ENCODE results near the gene PLEKHA4.
"Not testable (repeated sequence)": the region's sequence is repeated elsewhere in the genome, so short reads cannot be mapped to it uniquely, and the experiment has no call there.

The PLEKHA4 gene, protein sequence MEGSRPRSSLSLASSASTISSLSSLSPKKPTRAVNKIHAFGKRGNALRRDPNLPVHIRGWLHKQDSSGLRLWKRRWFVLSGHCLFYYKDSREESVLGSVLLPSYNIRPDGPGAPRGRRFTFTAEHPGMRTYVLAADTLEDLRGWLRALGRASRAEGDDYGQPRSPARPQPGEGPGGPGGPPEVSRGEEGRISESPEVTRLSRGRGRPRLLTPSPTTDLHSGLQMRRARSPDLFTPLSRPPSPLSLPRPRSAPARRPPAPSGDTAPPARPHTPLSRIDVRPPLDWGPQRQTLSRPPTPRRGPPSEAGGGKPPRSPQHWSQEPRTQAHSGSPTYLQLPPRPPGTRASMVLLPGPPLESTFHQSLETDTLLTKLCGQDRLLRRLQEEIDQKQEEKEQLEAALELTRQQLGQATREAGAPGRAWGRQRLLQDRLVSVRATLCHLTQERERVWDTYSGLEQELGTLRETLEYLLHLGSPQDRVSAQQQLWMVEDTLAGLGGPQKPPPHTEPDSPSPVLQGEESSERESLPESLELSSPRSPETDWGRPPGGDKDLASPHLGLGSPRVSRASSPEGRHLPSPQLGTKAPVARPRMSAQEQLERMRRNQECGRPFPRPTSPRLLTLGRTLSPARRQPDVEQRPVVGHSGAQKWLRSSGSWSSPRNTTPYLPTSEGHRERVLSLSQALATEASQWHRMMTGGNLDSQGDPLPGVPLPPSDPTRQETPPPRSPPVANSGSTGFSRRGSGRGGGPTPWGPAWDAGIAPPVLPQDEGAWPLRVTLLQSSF

GRCh38 chr19:48868114-48868886, at the start of gene PLEKHA4:
PLEKHA4 (minus strand) TSS chr19:48868617; CDS start chr19:48867620, 997 bp downstream.
- DNase-seq (ENCODE audit: low spot score) = peak; percentile 71

DNA sequence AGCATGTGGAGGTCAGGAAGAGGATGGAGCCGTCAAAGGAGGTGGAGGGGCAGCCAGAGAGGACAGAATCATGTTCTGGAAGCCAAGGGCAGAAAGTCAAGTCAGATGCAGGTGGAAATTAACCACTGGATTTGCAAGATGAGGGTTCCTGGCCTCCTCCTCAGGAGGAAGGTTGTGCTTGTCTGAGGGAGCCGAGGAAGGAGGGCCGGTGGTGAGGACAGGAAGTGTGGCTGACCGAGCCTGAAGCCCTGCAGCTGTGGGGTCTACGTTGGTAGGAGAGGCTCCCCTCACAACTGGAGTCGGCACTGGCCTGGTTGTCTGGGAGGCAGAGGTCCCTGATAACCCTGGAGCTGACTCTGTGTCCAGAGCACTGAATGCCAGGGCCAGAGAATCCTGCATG, 49.7 kb upstream of the PLEKHA4 start:
- no peak for DNase-seq (ENCODE audit: low spot score)

GRCh38 chr19:48915757-48916156, 47.3 kb upstream of the PLEKHA4 start:
- DNase-seq (ENCODE audit: low spot score) = no peak

GRCh38 chr19:48914181-48914580, 45.8 kb upstream of the PLEKHA4 start:
- DNase-seq (ENCODE audit: low spot score) = no peak

DNA sequence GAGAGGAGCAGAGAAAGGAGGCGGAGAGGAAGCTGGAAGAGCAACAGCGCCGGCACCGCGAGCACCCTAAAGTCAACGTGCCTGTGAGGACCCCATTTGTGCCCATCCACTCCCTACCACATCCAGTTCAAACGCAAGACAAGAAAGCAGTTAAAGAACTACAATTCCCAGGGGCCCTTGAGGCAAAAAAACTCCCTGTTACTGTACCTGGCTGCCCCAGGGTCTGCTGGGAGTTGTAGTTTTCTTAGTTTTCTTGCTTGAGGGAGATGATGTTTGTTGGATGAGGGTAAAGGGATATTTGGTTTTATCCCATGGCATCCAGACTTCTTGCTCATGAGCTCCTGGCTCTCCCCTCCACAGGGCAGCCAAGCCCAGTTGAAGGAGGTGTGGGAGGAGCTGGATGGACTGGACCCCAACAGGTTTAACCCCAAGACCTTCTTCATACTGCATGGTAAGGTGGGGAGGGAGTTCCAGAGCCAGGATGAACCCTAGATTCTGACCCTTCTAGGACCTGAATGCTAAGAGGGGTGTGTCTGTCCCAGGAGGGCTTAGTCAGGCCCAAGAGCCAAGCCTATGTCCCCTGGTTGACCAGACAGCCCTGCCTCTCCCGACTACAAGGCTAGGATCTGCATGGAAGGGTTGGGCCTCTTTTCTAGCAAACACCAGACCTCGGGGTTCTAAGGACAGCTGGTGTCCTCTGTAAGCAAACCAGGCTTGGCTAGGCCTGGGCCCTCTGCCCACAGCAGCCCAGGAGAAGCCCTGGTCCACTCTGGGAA, 44.9 kb upstream of the PLEKHA4 start:
- no peak for DNase-seq (ENCODE audit: low spot score)

GRCh38 chr19:48910803-48911202, 42.4 kb upstream of the PLEKHA4 start:
- DNase-seq (ENCODE audit: low spot score) = no peak

DNA sequence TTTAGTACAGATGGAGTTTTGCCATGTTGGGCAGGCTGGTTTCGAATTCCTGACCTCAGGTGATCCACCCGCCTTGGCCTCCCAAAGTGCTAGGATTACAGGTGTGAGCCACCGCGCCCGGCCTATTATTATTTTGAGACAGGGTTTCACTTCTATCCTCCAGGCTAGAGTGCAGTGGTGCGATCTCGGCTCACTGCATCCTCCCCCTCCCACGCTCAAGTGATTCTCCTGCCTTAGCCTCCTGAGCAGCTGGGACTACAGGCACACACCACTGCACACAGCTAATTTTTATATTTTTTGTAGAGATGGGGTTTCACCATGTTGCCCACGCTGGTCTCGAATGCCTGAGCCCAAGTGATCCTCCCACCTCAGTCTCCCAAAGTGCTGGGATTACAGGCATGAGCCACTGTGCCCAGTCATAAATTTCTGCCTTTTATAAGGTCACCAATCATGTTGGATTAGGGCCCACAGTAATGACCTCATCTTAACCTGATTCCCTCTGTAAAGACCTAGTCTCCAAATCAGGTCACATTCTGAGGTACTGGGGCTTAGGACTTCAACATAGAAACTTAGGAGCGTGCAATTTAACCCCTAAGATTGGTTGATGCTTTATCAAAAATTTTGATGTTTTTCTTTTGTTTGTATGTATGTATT, 41.1 kb upstream of the PLEKHA4 start:
- DNase-seq (ENCODE audit: low spot score) = not testable (repeated sequence)

- no peak for DNase-seq (ENCODE audit: low spot score)
Measured at GRCh38 chr19:48907671-48908070, 39.3 kb upstream of the PLEKHA4 start.

DNA sequence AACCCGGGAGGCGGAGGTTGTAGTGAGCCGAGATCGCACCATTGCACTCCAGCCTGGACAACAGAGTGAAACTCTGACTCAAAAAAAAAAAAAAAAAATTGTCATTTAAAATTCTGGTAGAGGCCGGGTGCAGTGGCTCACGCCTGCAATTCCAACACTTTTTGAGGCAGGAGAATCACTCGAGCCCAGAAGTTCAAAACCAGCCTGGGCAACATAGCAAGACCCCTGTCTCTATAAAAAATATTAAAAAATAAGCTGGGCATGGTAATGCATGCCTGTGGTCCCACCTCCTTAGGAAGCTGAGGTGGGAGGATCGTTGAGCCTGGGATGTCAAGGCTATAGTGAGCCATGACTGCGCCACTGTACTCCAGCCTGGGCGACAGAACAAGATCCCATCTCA, 37.9 kb upstream of the PLEKHA4 start:
- no peak for DNase-seq (ENCODE audit: low spot score)

DNA sequence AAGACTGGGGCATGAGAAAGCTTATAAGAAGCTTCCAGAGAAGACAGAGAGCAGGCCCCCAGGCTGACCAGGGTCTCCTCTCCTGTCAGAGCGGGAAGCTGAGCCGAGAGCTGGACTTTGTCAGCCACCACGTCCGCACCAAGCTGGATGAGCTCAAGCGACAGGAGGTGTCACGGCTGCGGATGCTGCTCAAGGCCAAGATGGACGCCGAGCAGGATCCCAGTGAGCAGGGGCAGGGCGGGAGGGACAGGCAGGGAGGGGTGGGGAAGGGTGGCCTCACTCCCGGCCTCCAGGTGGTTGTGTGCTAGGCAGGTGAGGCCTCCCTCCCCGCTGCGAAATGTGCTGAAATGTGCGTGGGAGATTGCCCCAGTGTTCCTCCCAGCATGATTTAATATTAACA, 37.2 kb upstream of the PLEKHA4 start:
- DNase-seq (ENCODE audit: low spot score) = no peak

DNA sequence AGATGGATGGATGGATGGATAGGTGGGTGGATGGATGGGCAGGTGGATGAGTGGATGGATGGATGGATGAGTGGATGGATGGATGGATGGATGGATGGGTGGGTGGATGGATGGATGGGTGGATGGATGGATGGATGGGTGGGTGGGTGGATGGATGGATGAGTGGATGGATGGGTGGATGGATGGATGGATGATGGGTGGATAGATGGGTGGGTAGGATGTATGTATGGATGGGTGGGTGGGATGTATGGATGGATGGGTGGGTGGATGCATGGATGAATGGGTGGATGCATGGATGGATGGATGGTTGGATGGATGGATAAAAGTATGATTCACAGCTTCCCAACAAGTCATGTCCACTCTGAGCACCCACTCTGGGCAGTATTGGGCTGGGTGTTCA, 35.4 kb upstream of the PLEKHA4 start:
- not testable (repeated sequence) for DNase-seq (ENCODE audit: low spot score)

DNA sequence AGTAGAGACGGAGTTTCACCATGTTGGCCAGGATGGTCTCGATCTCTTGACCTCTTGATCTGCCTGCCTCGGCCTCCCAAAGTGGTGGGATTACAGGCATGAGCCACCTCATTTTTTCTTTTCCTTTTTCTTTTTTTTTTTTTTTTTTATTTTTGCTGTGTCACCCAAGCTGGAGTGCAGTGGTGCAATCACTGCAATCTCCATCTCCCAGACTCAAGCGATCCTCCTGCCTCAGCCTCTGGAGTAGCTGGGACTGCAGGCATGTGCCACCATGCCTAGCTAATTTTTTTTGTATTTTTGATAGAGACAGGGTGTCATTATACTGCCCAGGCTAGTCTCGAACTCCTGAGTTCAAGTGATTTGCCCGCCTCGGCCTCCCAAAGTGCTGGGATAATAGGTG, 33.9 kb upstream of the PLEKHA4 start:
- DNase-seq (ENCODE audit: low spot score) = not testable (repeated sequence)

- DNase-seq (ENCODE audit: low spot score) = peak; percentile 84
Measured at GRCh38 chr19:48900477-48901406, 32.3 kb upstream of the PLEKHA4 start.

DNA sequence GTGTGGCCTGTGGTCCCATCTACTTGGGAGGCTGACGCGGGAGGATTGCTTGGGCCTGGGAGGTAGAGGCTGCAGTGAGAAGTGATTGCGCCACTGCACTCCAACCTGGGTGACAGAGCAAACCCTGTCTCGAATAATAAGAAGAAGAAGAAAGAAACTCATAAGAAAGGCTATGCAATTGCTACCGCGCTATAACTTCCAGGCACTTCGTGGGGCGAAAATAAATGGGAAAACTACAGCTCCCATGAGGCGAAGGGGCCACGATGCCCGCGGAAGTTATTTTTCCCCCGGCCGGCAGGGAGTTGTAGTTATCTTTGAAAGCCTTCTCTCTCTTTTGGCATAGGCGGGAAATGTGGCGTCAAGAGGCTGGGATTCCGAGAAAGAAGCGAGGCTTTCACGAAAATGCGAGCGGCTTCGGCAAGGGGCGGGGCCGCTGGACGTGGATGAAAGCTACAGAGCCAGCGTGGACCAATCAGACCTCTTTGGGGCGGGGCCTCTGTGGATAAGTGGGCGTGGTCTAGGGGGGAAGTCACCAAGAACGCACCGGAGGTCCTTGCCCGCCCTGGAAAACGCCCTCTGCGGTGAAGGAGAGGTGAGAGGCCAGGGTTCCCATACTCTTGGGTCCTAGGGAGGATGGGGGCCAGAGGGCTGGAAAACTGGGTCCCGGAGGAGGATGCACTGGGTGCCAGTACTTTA, 31.5 kb upstream of the PLEKHA4 start, which contains the start of gene NUCB1:
Gene NUCB1 (plus strand): TSS at position 532 of the 696 bp plus-strand sequence. CDS start 485 bp downstream, outside the sequence.
- DNase-seq (ENCODE audit: low spot score) = peak; percentile 99

- DNase-seq (ENCODE audit: low spot score) = not testable (repeated sequence)
Measured at GRCh38 chr19:48899386-48899749, 31.0 kb upstream of the PLEKHA4 start.

GRCh38 chr19:48897181-48897580, 28.8 kb upstream of the PLEKHA4 start:
- no peak for DNase-seq (ENCODE audit: low spot score)

DNA sequence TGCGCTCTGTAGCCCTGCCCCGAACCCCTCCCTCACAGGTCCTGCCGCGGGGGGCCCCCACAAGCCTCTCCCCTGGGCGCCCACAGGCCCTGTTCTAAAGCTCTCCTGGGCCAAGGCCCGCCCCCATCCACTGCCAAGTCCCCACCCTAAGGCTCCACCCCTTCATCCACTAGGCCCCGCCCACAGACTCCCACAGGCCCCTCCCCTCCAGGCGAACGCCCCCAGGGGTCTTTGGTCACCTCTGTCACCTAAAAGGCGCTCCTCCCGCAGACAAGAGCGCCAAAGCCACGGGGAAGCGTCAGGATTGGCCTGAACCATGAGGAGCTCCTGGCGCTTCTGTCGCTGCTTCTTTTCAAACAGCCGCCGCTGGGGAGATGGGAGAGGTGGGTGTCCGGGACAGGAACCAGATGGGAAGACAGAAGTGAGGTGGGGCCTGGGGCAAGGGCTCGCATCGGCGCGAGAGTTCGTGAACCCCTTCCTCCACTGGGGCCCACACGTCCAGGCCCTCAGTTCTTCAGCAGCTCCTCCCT, 27.8 kb upstream of the PLEKHA4 start:
- no peak for DNase-seq (ENCODE audit: low spot score)

DNA sequence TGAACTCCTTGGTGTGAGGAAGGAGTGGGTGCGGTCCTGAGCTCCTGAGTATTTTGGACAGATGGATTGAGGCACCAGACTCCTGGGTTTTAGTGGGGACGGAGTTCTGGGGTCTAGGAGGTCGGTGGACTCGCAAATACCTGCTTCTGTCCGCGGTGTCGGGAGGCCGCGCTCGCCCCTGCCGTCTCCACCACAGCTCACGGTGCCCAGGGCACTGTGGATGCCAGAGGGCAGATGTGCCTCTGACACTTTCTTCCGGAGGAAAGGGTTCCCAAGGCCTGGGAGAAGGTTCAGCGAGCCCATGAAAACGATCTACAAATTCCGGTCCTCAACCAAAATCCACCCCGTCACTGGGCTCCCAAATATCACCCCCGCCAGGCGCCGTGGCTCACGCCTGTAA, 26.8 kb upstream of the PLEKHA4 start:
- DNase-seq (ENCODE audit: low spot score) = no peak

GRCh38 chr19:48890551-48890950, 22.1 kb upstream of the PLEKHA4 start:
- no peak for DNase-seq (ENCODE audit: low spot score)

Measured in hepatic stellate cell (primary cell).